SW 1271 (cell line): ENCODE results near the gene FGFBP3.
"Not testable (repeated sequence)": the region's sequence is repeated elsewhere in the genome, so short reads cannot be mapped to it uniquely, and the experiment has no call there.

Experiments
- DNase-seq, 2 experiments: peaks; one replicate each; lab custom pipeline; 2025; lab: John Stamatoyannopoulos, UW

The FGFBP3 gene

DNA sequence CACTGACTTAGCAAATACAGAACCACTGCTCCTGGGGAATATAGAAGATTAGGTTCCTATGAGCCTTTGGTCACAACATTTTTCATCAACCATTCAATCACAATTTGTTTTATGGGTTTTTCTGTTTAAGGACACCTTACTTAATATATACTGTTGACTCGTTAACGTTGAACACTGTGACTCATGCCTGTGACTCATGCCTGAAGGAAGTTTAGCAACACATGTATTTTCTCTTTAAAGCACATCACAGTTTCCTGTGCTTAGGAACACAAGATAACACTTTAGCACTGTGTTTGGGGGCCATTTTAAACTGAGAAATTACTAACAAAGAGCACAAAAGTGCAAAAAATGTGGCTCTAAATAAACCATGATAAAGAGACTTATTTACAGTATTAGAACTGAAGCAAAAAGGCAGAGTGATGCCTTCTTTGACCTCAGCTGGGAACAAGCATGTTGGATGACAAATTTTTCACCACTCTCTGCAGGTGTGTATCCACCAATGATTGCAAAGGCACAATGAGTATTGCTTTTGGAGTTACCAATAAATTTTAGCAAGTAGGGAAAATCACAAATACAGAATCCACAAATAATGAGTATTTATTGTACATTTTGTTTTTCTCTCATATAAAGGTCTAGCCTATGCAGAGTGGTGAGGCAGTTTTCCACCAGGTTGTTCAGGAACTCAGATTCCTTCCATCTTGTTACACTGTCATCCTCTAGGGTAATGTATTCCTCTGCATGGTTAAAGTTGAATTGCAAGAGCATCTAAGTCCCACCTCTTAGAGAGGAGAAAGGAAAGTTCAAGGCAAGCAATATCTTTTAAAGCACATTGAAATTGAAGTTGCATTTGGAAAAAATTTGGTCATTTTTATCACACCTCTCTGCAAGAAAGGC is 7.3 kb downstream of the FGFBP3 start:
- peak; percentile 61 to 88 for DNase-seq

DNA sequence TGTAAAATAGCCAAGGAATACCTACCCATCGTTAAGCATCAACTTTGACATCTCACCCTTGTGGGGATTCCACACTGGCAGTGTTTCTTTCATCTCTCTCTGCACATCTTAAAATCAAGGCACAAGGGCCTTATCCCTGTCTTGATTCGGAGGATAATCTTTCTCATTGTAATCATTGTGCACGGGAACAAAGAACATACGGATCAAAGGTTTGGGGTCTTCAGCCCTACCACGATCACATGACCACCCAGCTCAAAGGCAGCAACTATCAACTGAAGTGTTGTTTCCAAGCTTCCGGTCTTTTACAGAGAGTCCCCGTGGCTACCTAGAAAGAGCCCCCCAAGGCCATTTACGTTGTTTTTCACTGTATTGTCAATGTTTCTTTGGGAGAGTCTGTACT is 11.9 kb downstream of the FGFBP3 start:
- DNase-seq = no peak

DNA sequence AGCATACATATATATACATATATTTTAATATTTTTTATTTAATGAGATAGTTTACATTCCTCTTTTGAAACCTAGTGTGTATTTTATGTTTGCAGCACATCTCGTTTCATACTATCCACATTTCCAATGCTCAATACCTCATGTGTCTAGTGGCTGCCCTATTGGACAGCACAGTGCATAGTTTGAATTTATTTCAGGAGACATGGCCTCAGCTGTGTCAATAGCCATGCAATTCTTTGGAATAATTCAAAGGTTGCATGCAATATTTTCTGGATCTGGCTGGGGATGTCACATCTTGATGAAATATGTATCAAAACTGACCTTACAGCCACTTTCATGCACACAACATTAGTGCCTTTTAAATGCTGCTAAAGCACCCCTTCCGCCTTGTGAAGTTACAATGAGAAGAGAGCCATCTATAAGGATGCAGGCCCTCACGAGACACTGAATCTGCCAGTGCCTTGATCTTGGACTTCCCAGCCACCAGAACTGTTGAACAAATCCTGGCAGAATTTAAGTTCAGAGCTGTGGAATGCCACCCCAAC is 13.0 kb downstream of the FGFBP3 start:
- DNase-seq = no peak

DNA sequence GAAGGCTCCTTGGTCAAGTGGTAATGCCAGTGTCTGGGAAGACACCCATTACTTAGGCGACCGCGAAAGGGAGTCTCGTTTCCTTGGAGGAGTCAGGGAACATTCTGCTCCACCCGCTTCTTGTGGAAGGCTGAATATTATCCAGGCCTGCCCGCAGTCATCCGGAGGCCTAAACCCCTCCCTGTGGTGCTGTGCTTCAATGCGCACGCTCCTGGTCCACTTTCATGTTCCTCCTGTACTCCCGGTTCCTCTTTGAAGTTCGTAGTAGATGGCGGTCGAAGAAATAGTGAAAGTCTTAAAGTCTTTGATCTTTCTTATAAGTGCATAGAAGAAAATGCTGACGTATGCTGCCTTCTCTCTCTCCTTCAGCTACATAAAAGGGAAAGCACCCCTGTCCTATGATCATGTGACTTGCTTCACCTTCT is 15.0 kb downstream of the FGFBP3 start:
- DNase-seq = not testable (repeated sequence)

DNA sequence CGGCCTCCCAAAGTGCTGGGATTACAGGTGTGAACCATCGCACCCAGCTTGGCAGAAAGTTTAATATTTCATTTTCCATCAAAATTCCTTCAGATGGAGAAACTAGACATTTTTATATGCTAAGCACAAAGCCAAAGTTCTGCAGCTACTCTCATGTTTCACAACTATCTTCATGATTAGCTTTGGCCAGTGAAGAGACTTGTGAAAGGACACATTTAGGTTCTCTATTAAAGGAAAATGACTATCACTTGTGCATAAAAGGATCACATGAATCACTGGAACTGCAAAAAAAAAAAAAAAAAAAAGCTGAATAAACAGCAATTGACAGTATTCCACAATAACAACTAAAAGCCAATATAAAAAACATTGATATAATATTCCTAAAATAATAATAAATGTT is 16.2 kb downstream of the FGFBP3 start:
- no peak for DNase-seq

DNA sequence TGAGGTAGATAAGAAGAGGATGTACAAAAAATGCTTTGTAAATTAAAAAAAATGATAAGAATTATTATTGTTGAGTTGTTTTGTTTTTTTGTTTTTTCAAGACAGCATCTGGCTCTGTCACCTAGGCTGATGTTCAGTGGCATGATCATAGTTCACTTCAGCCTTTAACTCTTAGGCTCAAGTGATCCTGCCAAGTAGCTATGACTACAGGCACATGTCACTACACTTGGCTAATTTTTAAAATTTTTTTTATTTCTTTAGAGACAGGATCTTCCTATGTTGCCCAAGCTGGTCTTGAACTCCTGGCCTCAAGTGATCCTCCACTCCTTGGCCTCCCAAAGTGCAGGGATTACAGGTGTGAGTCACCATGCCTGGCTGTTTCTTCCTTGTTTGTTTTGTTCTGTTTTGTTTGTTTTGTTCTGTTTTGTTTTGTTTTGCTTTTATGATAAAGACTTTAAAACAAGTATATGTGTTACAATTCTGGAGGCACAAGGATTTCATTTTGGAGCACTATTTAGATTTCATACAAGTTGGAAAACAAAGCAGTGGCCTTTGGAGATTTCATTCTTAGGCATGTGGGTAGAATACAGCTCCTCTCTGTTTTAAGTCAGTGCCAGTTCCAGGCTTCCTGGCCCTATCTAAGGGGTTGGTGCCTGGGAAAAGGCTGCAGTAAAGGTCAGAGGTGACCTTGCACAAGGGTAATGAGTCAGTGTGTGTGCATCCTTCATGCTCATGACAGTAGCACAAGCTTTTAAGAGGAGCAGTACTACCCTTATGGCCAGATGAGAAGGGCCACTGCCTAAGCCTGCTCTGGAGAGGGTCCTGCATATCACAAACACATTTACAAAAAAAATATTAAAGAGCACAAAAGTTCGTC is 17.9 kb downstream of the FGFBP3 start:
- DNase-seq = peak; percentile 4 to 44

DNA sequence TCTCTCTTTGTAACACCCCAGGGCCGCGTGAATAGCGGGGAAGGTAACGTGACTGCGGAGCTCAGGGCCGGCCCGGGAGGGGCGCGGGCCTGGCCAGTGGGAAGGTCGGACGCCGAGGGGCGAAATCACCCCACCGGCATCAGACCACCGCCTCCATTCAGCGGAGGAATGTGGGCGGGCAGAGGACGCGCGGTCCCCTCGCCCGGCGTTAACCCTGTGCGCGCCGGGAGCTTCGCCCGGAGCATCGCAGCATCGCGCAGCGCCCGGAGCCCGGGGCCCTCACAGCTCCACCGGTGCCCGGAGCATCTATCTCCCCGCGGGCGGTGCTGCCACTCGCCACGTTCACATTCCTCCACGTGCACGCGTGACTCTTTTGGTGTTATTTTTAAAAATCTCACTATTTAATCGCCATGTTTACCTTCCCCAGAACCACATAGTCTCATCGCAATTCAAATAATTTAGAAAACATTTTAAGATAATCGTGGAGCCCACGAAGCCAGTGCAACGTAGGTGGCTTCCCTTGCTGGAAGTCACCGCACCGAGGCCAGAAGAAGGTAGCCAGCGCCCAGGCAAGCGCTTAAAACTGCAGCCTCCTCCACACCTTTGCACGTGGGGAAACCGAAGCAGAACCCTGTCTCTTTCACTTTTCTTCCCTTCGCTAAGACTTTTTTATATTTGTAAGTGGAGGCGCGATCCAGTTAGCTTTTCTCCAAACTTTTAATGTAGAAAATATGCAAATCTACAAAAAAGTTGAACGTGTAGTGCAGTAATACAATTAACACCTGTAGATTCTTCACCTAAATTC is 21.8 kb downstream of the FGFBP3 start:
- no peak for DNase-seq

DNA sequence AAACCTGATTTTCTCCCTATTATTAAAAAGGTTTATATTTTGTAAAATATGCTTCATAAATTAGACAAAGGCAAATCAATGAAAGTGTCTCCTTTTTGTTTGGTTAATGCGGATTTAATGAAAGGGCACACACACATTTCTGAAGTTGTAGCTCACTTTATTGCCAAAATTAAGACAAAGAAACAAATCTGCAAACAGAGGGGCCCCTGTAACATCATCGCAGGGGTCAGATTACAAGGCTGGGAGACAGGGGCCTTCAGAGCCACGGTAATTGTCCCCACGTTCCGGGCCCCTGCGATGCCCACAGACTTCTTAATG is 22.4 kb downstream of the FGFBP3 start:
- DNase-seq = no peak

DNA sequence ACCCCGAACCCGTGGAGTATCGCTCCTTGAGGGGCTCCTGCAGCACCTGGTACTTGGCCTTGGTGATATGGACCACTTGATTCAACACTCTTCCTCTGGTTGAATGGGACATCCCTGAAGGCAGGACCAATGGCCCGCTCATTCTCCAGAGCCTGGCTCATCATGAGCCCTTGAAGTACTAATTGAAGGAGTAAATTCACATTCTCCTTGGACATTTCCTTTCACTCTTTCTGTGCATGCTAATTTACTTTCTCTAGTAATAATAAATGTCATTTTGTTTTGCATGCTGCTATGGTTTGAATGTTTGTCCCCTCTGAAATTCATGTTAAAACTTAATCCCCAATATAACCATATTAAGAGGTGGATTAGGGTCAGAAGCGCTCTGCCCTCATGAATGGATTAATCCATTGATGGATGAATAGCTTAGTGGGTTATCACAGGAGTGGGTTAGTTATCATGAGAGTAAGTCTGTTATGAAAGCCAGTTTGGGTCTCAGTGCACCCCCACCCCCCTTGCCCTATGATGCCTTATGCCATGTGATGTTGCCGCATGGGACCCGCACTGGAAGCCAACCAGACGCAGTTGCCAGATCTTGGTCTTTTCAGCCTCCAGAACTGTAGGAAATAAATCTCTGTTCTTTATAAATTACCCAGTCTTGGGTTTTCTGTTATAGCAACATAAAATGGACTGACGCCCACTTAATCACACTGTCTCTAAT is 23.8 kb downstream of the FGFBP3 start:
- DNase-seq = no peak

DNA sequence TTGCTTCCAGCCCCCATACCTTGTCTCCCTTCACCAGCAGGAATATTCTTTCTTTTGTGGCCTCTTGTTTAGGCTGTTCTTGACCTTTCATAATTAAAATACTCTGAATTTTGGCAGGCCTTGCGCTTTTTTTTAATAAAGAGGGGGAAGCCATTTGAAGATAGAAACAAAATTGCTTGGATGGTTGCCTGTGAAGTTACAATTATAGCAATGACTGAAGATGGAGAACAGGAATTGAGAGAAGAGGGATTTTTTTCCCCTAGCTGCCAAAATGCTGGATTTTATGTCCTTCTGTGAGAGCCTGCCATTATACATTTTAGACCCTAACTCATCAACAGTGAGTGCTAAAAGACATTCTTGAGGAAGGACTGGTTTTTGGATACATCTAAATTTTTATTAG is 24.8 kb downstream of the FGFBP3 start:
- DNase-seq = no peak

DNA sequence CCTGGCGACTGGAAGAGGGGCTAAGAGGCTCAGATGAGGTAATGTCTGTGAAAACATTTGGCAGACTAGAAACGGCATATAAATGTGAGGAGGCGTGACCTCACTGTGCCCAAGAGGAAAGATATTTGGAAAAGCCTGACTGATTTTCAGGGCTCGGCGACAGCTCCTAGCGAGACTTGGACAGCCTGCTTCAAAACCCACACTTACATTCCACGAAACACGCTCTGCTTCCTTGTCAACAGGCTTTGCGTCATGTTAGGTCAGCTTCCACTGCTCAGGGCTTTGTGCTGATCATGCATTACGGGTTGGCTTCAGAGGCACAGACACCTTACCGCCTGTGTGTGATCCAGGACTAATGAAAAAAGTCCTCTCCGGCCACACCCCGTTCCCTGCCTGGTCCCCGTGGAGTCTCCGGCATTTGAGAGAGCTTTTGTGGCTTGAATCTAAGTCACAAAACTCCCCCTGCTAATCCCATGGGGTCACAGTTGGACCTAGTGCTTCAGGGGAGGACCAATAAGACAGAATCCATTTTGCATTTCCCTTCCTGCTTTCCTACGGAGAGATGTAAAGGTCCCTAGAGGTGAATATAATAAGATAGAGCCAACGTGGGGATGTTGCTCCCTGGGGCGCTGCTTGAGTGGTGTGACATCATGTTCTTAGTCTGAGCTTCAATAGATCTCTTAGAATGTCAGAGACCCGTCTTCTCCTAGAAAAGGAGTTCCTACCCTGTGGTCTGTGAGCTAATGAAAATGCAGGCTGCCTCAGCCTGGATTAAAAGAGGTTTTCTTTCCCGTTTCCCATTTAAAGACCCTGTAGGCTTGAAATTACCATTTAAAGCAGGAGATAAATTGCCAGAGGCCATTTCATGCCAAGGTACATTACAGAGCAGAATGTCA is 25.5 kb downstream of the FGFBP3 start:
- no peak for DNase-seq

DNA sequence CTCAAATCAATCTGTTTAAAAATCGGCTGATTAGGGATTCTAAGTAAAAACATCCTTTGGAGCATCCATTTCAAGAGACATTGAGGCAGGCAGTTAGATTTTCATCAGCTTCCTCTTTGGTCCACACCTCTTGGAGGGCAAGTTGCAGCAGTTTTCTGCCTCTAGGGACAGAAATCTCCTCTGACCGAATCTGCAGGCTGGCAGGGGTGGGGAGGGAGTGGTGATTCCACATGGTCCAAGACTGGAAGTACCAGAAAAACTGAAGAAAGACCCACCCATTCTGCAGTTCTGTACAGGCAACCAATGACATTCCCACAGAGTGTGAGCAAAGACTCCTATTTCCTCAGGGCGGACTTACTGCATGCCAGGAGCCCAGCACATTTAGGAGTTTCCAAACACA is 29.0 kb downstream of the FGFBP3 start:
- DNase-seq = no peak

DNA sequence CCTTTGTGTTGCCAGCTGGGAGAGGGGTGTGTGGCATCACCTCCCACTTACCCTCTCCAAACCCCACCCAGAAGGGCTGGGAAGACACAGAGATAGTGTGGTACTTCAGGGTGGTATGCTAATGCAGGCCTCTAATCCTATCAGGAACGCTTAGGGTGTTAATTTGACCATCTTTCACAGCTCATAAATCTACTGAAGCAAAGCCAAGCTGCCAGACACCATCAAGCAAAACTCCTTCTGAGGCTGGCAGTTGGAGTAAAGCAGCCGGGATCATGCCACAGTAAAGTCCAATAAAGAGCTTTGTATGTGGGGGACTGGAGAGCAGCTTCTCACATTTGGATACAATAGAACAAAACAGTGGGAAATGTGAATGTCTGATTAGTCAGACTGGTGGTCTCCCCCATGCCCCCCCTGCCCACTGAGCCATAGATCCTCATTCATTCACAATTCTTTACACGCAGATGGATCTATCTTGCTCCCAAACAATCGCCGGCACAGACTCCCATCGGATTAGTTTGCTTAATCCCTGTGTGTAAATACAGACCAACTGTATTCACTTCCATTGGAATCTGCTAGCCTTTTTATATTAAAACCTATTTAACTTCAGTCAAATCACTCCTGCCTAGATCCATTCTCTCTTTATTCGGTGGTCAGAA is 29.6 kb downstream of the FGFBP3 start:
- no peak for DNase-seq

DNA sequence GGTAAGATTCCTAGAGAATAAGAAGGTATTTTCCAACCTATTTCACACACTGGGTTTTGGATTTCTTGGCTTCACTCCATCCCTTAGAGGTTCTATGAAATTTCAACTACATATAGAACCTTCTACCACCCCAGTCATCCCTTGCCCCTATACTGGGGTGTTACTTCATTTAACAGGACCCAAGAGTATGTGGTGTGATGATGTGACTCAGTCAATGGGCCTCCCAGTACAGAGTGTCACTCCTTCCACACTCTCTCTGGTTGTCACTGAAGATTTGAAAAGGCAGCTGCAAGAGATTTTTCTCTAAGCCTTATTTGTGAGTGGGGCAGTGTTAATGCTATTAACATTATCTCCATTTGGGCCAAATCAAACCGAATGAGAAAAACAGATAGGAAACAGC is 33.5 kb downstream of the FGFBP3 start:
- no peak for DNase-seq

DNA sequence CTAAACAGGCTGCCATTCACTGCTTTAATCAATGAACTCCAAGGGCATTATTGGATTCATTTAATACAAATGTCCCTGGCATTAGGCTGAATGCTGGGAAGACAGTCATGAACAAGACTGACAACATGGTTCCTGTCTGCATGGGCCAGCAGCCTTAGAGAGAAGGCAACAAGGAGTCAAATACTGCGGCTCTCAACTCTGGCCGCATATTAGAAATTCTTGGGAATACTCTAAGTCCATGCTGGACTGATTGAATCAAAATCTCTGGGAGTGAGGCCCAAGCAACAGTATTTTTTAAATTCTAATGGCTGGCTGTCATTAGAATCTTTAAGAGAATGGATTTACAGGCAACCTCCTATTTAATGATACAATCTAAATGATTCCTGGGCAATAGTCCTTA is 34.1 kb downstream of the FGFBP3 start:
- no peak for DNase-seq

DNA sequence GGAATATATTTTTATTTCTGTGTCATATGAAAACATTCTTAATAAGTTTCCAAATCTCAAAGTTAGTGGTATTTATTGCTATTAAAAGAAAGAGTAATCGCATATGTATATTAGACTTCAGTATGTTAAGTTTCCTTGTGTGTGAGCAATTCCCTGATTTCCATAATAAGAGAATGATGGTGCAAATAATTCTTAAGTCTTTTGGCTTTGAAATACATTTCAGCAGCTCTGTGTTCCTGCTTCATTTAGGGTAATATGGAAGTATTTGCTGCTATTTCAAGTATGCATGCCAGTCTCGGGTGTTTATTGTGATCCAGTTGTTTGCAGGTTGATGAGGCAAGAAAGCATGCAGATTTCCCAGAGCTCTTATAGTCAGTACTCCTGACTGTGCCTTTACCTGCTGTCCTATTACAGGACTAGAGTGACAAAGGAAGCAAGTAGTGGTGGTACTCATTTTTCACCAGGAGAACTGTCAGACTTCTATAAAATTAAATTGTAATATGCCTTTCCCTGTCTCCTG is 43.7 kb downstream of the FGFBP3 start:
- DNase-seq = no peak

DNA sequence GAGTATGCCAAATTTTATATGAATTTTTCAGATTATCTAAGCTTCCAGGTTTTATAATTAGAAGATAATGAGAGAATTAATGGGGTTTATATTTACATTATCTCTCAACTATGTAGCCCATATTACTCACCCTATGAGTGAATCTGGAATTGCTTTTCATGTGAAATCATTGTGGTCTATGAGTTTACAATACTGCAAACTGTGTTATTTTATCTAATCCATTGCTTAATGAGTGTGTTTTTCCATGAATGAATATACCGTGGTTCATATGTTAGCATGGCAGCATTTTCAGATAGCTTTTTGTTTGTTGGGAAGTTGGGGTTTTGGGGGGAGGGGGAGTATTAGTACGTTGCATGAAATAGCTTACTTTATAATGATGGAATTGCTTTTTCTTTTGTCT is 44.5 kb downstream of the FGFBP3 start:
- no peak for DNase-seq

DNA sequence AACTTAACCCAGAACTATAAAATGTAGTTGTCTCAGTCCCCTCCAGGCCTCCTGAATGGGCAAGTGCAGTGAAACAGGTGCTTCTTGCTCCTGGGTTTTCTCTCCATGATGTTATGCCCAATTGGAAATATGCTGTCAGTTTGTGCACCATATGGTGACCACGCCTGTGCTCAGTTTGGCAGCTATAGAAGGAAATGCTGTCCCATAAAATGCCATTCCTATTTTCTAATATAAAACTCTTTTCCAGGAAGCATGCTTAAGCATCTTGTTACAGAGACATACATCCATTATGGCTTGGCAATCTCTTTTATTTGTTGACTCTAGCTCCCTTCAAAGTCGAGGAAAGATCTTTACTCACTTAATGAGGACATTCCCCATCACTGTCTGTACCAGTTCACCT is 45.2 kb downstream of the FGFBP3 start:
- DNase-seq = no peak

DNA sequence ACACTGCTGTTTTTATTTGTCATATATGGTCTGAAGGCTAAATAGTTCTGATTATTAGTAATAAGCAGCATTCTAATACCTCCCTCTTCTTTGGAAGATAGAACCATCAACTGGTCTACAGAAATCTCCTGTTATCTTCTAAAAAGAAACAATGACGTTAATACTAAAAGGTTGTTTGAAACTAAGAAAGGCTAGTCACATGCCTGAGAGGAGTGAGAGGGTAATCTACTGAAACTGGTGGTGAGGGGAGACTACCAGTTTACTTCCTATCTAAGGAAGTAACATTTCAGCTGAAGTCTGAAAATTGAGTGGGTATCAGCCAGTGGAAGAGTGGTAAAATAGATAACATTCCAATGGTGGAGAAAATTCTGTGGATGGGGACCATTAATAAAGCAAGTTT is 48.4 kb downstream of the FGFBP3 start:
- DNase-seq = no peak

DNA sequence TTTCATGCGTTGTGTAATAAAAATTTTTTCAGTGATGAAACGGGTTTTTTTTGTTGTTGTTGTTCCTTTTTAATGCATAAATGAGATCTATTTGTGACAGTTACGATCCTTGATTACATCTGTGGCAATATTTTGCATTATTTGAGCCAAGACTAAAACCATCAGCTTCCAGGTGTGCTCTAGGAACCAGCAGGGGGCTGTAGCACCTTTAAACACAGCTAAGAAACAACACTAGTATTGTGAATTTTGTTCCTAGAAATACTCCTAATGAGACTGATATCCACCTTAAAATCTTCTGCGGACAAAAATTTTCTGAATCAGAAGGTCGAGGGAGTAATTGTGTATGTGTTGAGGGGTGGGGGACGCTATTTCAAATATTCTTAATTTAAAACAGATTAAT is 52.6 kb downstream of the FGFBP3 start:
- DNase-seq = peak in 1 of 2 experiments; percentile 1
